ENCODE results near the gene GRIP1. TPM values are rescaled to one million over a fixed set of nuclear protein-coding genes. Genes with fewer than 3 reads are reported as not detected.

Gene GRIP1
- total and polyA plus RNA-seq, 12 donors, result 0.12 to 7.3 (median 1.9) TPM

DNA sequence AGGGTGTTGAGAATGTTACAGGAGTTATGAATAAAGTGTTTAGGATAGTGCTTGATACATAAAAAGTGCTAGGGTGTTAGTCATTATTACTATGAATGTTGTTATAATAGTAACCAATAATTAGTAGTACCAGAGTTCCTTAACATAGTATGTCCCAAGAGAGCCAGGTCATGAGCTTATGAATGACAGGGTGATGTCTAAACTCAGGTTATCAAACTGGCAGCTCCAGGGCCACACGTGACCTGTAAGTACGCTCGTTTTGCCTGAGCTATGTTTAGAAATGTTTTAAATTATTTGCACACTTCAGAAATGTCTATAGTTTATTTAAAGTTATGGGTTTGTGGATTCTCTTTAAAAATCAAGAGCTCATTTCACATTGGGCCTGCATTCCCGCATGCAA lies 14.1 kb upstream of the GRIP1 start:
- peaks cover 0 to 7% (median 0%) of the 10 kb centered on the region in 9 donors for H3K4me1 ChIP-seq
- H3K27me3 ChIP-seq, result peaks cover 0 to 6% (median 0%) of the 10 kb centered on the region in 7 donors
- no peaks in the 10 kb centered on the region for H3K36me3 ChIP-seq
- WGBS, 2 donors, result 47 to 48% methylated on average over 4 of the region's 4 CpGs
- no peak overlapping the region for H3K4me3 ChIP-seq
- intact Hi-C loops (cut with DNase I), result loop anchor here in 9 of 10 donors (5.0 to 10.0 kb wide), 7 partner anchors 162 to 529 kb away; partner anchors contain the start of gene TMBIM4 (in 1 of the 9)
- no peak overlapping the region for H3K27ac ChIP-seq
- ATAC-seq (no peak), DNase-seq (no peak)
- H3K9me3 ChIP-seq, result no peaks in the 10 kb centered on the region
- TF ChIP-seq, protein P1, sequence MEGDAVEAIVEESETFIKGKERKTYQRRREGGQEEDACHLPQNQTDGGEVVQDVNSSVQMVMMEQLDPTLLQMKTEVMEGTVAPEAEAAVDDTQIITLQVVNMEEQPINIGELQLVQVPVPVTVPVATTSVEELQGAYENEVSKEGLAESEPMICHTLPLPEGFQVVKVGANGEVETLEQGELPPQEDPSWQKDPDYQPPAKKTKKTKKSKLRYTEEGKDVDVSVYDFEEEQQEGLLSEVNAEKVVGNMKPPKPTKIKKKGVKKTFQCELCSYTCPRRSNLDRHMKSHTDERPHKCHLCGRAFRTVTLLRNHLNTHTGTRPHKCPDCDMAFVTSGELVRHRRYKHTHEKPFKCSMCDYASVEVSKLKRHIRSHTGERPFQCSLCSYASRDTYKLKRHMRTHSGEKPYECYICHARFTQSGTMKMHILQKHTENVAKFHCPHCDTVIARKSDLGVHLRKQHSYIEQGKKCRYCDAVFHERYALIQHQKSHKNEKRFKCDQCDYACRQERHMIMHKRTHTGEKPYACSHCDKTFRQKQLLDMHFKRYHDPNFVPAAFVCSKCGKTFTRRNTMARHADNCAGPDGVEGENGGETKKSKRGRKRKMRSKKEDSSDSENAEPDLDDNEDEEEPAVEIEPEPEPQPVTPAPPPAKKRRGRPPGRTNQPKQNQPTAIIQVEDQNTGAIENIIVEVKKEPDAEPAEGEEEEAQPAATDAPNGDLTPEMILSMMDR (IDR thresholded peaks at IDR 0.05), result no peak

DNA sequence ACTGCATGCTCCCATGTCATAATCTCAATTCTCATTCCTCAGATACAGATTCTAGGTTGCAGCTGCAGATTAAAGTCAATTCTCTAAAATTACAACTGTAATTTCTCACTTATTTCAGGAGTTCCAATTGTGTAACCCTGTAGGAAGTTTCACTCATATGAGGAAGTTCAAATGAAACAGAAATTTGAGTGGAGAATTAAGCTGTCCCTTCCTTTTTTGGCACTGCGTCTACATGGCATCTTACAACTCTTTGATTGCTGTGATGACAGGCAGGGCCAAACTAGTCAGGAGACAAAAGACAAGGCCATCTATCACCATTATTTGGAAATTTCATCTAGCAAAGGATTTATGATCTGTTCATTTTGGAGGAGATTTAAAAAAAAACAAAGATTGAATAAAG lies 13.3 kb upstream of the GRIP1 start:
- H3K27ac ChIP-seq, result no peak overlapping the region
- no peaks in the 10 kb centered on the region for H3K9me3 ChIP-seq
- 64 to 71% methylated on average over 1 of the region's 1 CpG for WGBS, 2 donors
- H3K36me3 ChIP-seq, result no peaks in the 10 kb centered on the region
- DNase-seq, result no peak
- TF ChIP-seq, protein P1 (IDR thresholded peaks at IDR 0.05), result no peak
- H3K27me3 ChIP-seq, result peaks cover 0 to 10% (median 0%) of the 10 kb centered on the region in 7 donors
- H3K4me1 ChIP-seq, result peaks cover 0 to 7% (median 0%) of the 10 kb centered on the region in 9 donors
- no peak overlapping the region for H3K4me3 ChIP-seq
- no peak for ATAC-seq
- intact Hi-C loops (cut with DNase I), result loop anchor here in 9 of 10 donors (5.0 to 10.0 kb wide), 7 partner anchors 163 to 530 kb away; partner anchors contain the start of gene TMBIM4 (in 1 of the 9)

DNA sequence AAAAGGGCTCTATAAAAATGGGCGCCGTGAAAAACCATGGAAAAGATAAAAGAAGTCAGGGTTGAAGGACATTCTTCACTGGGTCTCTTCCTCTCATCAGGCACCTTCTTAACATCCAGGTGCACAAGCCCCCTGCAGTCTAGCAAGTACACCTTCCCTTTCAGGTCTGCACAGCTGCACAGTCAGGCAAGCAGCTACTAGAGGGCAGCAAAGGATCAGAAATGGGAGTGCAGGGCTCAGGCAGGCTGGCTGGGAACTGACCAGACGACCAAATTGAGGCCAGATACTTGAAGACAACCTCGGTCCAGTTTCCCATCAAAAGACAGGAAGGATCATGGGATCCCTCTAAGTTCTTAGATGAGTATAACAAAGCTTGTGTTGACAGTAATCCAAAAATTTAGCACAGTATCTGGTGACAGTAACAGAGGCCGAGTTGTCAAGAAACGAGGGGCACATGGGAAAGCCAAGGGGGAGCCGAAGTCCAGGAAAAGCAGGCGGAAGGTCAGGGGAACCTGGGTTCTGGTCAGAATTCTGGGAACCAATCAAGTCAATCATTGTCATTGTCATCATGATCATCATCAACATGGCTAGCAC lies 10.1 kb upstream of the GRIP1 start:
- ATAC-seq (peak in 3 of 8 donors; percentile 61 to 79 (median 68)), DNase-seq (peak; percentile 13 to 17)
- H3K9me3 ChIP-seq, result no peaks in the 10 kb centered on the region
- H3K4me1 ChIP-seq, result peaks cover 0 to 7% (median 0%) of the 10 kb centered on the region in 9 donors
- H3K36me3 ChIP-seq, result no peaks in the 10 kb centered on the region
- WGBS, 2 donors, result 49 to 53% methylated on average over 8 of the region's 8 CpGs
- intact Hi-C loops (cut with DNase I), result loop anchor here in 6 of 10 donors (1.0 to 10.0 kb wide), 4 partner anchors 172 to 536 kb away; no protein-coding TSS in a partner anchor
- TF ChIP-seq, protein P1 (IDR thresholded peaks at IDR 0.05), result peak; percentile 11 to 64 (median 48)
- H3K27ac ChIP-seq, result no peak overlapping the region
- H3K4me3 ChIP-seq, result no peak overlapping the region
- H3K27me3 ChIP-seq, result peaks cover 0 to 13% (median 8%) of the 10 kb centered on the region in 7 donors

- peaks cover 0 to 31% (median 16%) of the 10 kb centered on the region in 7 donors for H3K27me3 ChIP-seq
- no peaks in the 10 kb centered on the region for H3K36me3 ChIP-seq
- H3K9me3 ChIP-seq, result no peaks in the 10 kb centered on the region
- TF ChIP-seq, protein P1 (IDR thresholded peaks at IDR 0.05), result no peak
- no peak overlapping the region for H3K4me3 ChIP-seq
- intact Hi-C loops (cut with DNase I), result loop anchor here in 1 of 10 donors (10.0 kb wide), 1 partner anchor 541 kb away; no protein-coding TSS in a partner anchor
- no peak for ATAC-seq
- no peak overlapping the region for H3K27ac ChIP-seq
- WGBS, 2 donors, result 83 to 89% methylated on average over 6 of the region's 6 CpGs
- peaks cover 0 to 7% (median 0%) of the 10 kb centered on the region in 9 donors for H3K4me1 ChIP-seq
- DNase-seq, result no peak
These were observed 5.3 kb upstream of the GRIP1 start for GRCh38 chr12:66684222-66684621.
